NCI-H69 (cell line): Measurements from ENCODE around the gene LCLAT1.

Source experiments
- DNase-seq: peaks from one replicate; lab custom pipeline; 2025; lab: John Stamatoyannopoulos, UW

LCLAT1 gene

GRCh38 chr2:30673127-30673526 is 226.1 kb downstream of the LCLAT1 start:
- no peak for DNase-seq

- no peak for DNase-seq
Observed at GRCh38 chr2:30675758-30676157, 228.7 kb downstream of the LCLAT1 start.

DNA sequence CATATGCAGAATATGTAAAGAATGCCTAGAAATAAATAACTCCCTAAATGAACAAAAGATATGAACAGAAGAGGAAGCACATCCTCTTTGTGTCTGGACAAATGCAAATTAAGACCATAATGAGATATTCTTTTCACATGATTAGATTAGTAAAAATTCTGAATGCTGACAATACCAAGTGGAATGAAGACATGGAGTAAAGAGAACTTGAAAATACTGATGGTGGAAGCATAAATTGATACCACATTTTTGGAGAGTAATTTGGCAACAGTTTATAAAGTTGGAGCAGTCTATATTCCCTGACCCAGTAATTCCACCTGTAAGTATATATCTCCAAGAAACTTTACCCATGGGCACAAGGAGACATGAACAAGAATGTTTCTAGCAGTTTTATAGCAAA is 230.2 kb downstream of the LCLAT1 start:
- no peak for DNase-seq

DNA sequence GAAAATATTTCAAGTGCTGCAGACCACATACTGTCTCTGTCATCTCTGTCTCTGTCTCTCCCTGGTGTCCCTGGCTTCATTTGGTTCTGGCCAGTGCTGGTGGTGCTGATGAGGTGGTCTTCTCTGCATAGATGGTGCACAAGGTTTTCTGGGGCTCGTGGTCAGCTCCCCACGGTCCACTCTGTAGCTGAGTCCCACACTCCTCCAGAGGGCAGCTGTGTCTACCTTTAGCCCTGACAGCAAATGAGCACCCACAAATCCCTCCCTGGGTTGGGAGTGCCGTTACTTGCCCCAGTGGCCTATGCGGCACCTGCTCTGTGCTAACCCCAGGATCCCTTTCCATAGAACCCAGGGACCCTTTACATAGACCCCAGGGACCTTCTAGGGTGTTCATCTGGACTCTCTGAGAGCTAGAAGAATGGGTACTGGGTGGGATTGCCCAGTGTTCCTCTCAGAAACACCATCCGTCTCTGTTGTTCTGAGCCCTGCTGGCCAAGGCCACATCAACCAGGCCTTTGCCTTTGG is 230.9 kb downstream of the LCLAT1 start:
- DNase-seq, result no peak

- DNase-seq, result no peak
Observed at GRCh38 chr2:30678410-30679137, 231.5 kb downstream of the LCLAT1 start.

DNA sequence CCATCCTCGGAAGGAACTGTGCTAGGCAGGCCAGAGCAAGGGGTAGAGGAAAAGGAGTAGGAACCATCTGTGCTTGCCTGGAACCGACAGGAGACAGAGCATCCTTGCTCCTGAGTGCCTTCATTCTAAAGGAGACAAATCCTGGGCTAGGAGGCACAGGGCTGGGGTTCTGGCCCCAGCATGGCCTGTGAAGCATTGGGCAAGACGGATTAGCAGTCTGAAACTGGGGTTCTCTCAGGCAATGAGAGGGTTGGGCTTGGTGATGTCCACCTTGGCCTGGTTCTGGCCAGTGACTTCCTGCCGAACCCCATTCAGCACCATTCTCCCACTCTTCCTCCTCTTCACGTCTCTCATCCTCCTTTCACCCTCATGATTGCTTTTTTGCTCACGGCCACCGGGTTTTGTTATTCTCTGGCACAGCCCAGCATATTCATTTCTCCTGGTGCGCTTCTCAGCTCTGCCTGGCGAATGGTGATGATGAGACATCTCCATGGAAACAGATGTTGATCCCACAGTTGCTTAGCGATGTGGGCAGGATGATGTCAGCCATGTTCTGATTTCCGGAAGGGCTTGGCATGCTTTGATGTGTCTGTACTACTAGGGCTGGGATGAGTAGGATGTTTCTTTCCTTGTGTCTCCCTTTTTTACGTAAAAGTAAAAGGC is 232.5 kb downstream of the LCLAT1 start:
- no peak for DNase-seq

GRCh38 chr2:30680121-30680520 is 233.1 kb downstream of the LCLAT1 start:
- no peak for DNase-seq

- no peak for DNase-seq
Observed at GRCh38 chr2:30681022-30681421, 234.0 kb downstream of the LCLAT1 start.

GRCh38 chr2:30683236-30683956 is 236.3 kb downstream of the LCLAT1 start:
- DNase-seq, result no peak

- no peak for DNase-seq
Observed at GRCh38 chr2:30684026-30684425, 237.0 kb downstream of the LCLAT1 start.

- DNase-seq, result no peak
Observed at GRCh38 chr2:30684516-30684915, 237.5 kb downstream of the LCLAT1 start.

- DNase-seq, result no peak
Observed at GRCh38 chr2:30684996-30685395, 237.9 kb downstream of the LCLAT1 start.

DNA sequence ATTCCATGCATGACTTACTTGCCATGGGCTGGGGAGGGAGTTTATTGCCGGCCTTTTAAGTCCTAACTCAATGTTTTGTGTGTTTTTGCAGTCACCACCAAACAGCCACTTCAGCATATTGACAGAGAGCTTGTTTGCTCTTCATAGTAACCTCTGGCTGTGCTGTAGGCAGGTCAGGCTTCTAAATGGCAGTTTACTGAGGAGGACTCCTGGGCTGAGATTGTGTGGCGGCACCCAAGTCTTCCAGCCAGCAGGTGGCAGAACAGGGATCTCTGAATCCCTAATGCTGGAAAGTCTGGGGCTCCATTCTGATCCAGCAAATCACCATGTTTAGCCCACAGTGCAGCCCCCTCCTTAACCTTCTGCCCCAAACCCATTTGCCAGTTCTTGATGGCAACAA is 239.0 kb downstream of the LCLAT1 start:
- peak; percentile 91 for DNase-seq

DNA sequence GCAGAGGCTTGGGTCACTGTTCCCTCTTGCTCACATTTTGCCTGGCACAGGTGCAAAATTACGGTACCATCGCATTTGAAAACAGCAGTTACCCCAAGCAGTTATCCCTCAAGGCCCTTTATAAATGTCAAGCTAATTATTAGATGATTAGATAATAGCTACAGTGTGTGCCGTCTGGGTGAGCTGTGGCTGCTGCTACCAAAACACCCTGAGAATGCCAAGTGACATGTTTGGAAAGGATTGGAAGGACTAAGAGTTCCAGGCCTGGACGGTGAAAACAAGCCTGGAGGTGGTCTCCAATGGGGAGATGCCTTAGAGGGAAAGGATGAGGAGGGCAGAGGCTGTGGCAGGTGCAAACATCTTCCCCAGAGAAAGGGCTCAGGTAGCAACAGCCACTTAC is 239.6 kb downstream of the LCLAT1 start:
- peak; percentile 80 for DNase-seq

DNA sequence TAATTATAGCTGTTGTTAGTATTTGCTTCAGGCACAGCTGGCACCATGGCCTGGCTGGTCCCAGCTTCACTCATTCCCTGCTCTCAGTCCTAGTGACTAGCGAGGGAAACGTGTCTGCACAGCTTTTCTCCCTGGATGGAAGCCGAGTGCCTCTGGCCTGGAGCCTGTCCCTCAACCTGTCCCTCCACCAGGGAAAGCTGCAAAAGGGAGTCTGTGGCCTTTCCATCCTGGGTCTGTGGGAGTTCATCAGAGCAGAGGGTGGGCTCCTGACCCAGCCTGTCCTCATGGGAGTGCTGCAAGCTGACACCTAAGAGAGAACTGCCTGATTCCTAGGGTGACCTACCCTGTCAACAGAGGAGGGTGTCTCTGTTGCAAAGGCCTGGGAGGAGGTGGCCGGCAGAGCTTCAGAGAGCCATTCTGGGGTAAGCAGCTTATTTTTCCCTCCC is 241.9 kb downstream of the LCLAT1 start:
- peak; percentile 94 for DNase-seq

- peak; percentile 60 for DNase-seq
Observed at GRCh38 chr2:30689496-30690125, 242.6 kb downstream of the LCLAT1 start.

DNA sequence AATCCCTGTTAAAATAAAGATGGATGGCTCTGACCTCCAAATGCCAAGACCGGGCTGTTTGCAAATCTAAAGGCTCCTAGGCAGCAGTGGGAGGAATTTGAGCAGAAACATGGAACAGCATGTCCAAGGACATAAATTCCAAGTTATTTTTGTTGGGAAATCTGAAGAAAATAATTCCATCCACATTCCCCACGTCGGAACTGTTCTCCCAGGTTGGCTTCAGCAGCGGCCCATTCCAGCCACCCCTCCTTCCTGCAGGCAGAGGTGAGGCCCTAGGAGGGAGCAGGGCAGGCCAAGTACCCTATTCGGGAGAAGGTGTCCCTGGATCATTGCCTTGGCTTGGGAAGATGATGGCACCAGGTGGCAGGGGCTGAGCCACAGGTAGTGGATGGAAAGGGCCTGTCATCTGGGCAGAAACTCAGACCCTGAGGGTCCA is 243.1 kb downstream of the LCLAT1 start:
- DNase-seq, result peak; percentile 5

DNA sequence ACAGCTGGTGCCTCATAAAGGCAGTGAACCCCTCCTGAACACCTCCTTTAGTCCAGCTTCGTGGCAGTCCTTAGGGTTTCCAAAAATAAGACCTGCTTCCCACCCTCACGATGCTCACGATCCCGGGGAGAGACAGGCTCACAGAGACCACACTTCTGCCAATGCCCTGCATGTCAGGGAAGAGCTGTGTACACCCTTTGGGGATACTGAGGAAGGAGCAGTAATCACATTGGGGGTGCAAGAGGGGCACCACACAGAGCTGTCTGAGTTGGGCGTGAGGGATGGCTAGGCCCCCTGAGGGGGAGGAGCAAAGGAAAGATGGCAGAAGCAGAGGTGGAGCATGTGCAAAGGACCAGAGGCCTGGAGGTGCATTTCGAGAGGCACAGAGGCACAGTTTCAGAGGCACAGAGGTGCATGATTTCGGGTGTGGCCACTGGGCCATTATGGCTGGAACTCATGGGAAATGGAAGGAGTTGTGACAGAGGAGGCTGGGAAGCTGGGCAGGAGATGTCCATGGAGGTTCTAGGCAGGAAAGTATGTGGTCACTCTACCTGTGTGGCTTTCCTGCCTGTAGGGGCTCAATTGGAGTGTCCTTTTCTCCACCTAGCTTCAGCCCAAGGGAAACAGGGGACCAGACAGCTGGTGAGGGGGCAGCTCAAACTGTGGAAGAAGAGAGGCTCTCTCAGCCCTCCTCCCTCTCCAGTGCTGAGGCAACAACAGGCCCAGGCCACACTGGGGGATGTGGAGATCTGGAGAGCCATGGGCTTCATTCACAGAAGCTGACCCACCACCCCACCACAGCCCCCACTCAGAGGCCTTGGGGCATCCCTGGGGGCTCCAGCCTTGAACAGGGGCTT is 244.3 kb downstream of the LCLAT1 start:
- DNase-seq, result no peak

DNA sequence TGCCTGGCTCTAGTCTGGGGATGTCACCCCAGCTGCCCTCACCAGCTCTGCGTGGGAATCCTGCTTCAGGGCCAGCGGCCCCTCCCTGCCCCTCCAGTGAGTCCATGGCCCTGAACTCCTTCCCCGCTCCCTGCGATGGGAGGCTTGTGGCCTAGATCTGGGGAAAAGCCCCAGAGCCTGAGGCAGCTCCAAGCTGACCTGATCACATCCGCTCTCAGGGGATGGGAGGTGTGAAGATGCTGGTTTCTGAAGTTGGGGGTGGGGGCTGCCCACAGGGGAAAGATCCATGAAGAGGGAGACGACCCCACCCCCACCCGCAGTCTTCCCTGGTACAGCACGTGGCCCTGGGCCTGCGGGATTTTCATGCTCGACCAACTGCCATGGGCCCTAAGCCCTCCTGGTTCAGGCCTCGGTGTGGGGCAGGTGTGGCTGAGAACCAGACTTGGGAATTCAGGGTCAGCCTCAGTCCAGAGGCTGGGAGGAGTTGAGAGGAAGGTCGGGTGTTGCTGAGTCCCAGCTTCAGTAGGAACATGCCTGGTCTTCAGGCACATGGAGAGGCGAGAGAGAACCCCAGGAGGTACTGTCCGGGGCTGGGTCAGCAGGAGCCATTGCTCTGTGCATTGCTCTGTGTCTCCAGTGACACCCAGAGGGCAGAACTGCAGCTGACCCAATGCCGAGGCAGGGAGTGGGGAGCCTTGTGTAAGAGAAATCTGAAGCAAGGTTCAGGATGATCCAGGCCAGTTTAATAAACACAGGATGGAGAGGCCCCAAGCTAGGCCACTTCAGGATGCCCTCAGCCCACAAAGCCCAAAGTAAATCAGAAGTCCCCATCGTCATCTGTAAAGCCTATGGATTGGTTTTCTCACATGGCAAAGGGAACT is 245.1 kb downstream of the LCLAT1 start:
- no peak for DNase-seq

DNA sequence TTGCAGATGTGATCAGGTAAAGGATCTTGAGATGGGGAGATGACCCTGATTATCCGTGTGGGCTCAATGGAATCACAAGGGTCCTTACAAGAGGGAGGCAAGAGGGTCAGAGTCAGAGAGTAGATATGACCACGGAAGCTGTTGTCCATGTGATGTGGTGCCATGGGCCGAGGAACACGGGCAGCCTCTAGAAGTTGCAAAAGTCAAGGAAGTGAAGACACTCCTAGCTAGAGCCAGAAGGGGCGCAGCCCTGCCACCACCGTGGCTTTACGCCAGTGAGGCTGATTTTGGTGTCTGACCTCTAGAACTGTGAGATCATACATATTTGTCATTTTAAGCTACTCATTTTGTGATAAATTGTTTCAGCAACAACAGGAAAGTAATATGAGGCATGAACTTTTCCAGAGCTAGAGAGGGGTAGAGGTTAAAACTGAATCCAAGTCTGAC is 245.8 kb downstream of the LCLAT1 start:
- DNase-seq, result no peak
